Fibroblast of the aortic adventitia (primary cell): ENCODE measurements around the gene SPRED2. TPM values are rescaled to one million over a fixed set of nuclear protein-coding genes. Genes with fewer than 3 reads are reported as not detected.

Source experiments
- DNase-seq: peaks from one replicate; pipeline ENCODE4 v3.0.0-alpha.2; 2010; ENCODE audit warnings: low read depth
- H3K4me3 ChIP-seq: 2 replicates; pipeline ENCODE4 v1.5.1; 2011; ENCODE audit warnings: low read depth, mild to moderate bottlenecking, control low read depth, low read length, moderate library complexity
- CTCF ChIP-seq: IDR thresholded peaks from 2 replicates; pipeline ENCODE4 v1.5.1; 2011; ENCODE audit warnings: mild to moderate bottlenecking, low read length, control low read depth, inconsistent platforms; ENCODE audit not compliant: insufficient read depth
- total RNA-seq: library from RNA; depleted of rRNA; stranded (reverse); fragments of >200 nt; gene quantifications from 2 replicates; pipeline ENCODE4 v1.2.3, GENCODE V29; 2012; ENCODE audit warnings: low replicate concordance

Gene SPRED2
- total RNA-seq, 1 donor = 20.6 TPM

GRCh38 chr2:65458999-65459398 lies 26.6 kb upstream of the SPRED2 start:
- no peak for DNase-seq
- no peak overlapping the region for H3K4me3 ChIP-seq
- TF ChIP-seq CTCF = no peak

GRCh38 chr2:65456886-65457285 lies 24.5 kb upstream of the SPRED2 start:
- no peak overlapping the region for H3K4me3 ChIP-seq
- DNase-seq = no peak
- no peak for TF ChIP-seq CTCF

GRCh38 chr2:65456064-65456463 lies 23.7 kb upstream of the SPRED2 start:
- no peak for TF ChIP-seq CTCF
- DNase-seq = peak; percentile 28
- H3K4me3 ChIP-seq = no peak overlapping the region

- peak; percentile 62 for DNase-seq
- H3K4me3 ChIP-seq = no peak overlapping the region
- no peak for TF ChIP-seq CTCF
Observed at GRCh38 chr2:65453916-65454315, 21.5 kb upstream of the SPRED2 start.

- H3K4me3 ChIP-seq = no peak overlapping the region
- no peak for TF ChIP-seq CTCF
- no peak for DNase-seq
Observed at GRCh38 chr2:65452150-65452895, 19.9 kb upstream of the SPRED2 start.

- DNase-seq = no peak
- no peak for TF ChIP-seq CTCF
- H3K4me3 ChIP-seq = no peak overlapping the region
Observed at GRCh38 chr2:65450810-65451209, 18.4 kb upstream of the SPRED2 start.

- no peak for TF ChIP-seq CTCF
- DNase-seq = no peak
- H3K4me3 ChIP-seq = no peak overlapping the region
Observed at GRCh38 chr2:65450393-65450792, 18.0 kb upstream of the SPRED2 start.
